ENCODE results near the gene TNFRSF9. TPM values are rescaled to one million over a fixed set of nuclear protein-coding genes. Genes with fewer than 3 reads are reported as not detected.

Gene TNFRSF9
- polyA plus RNA-seq, 2 of the 4 experiments (the other 2 are of a cell fraction) = 0.75 to 3.2 TPM

GRCh38 chr1:7987528-7987927, 46.9 kb upstream of the TNFRSF9 start:
- POLR2A ChIA-PET = no interaction called here
- no peak for TF ChIP-seq SMC3 (IDR thresholded peaks at IDR 0.05)
- TF ChIP-seq BHLHE40 (IDR thresholded peaks at IDR 0.05; ENCODE audit: low read depth, low read length) = no peak
- no peak for TF ChIP-seq RNF2 (IDR thresholded peaks at IDR 0.05; ENCODE audit: borderline replicate concordance, low read depth)
- TF ChIP-seq NR3C1 (IDR thresholded peaks at IDR 0.05) = no peak
- TF ChIP-seq ZFP36 (IDR thresholded peaks at IDR 0.05; ENCODE audit: borderline replicate concordance, partially characterized antibody) = no peak
- no peak for TF ChIP-seq E2F6 (IDR thresholded peaks at IDR 0.05; ENCODE audit: borderline replicate concordance, low read depth)
- TF ChIP-seq BCL3 (IDR thresholded peaks at IDR 0.05) = no peak
- no peak for TF ChIP-seq ATOH8 (CRISPR knock-in tag; IDR thresholded peaks at IDR 0.05; ENCODE audit: low read depth)
- no peak for TF ChIP-seq USF2 (IDR thresholded peaks at IDR 0.05)
- TF ChIP-seq HEYL (CRISPR knock-in tag; IDR thresholded peaks at IDR 0.05) = no peak
- no peak for TF ChIP-seq SREBF2 (IDR thresholded peaks at IDR 0.05)
- no peak for TF ChIP-seq FOSL2 (IDR thresholded peaks at IDR 0.05)
- no peak for TF ChIP-seq FOSL2 (CRISPR knock-in tag; IDR thresholded peaks at IDR 0.05)
- TF ChIP-seq ZNF302 (CRISPR knock-in tag; IDR thresholded peaks at IDR 0.05) = no peak
- TF ChIP-seq HMGXB4 (CRISPR knock-in tag; IDR thresholded peaks at IDR 0.05; ENCODE audit: borderline replicate concordance) = no peak
- no peak for TF ChIP-seq CBX8 (IDR thresholded peaks at IDR 0.05)
- no peak for TF ChIP-seq KDM5A (IDR thresholded peaks at IDR 0.05)
- no peak for TF ChIP-seq RFX5 (IDR thresholded peaks at IDR 0.05)
- no peak for TF ChIP-seq EHF (CRISPR knock-in tag; IDR thresholded peaks at IDR 0.05)
- no peak for TF ChIP-seq CBX2 (IDR thresholded peaks at IDR 0.05; ENCODE audit: borderline replicate concordance, low read depth)
- no peak for TF ChIP-seq NFE2L2 (conservative IDR thresholded peaks at IDR 0.05; ENCODE audit: low read length)
- CTCF ChIA-PET = interaction anchor here (3.1 to 3.6 kb wide), 2 partner anchors 28 to 327 kb away, joined by 13 to 15 read pairs; no protein-coding TSS in a partner anchor
- Histone ChIP-seq H3K4me1 (peaks cover 9% of the 10 kb centered on the region; the same call in 2 of the 3 replicates), H3K9me3 (no peaks in the 10 kb centered on the region), H3K27ac (no peak overlapping the region; a peak in 1 of 6 replicates), H3K4me3 (no peak overlapping the region), H3K4me2 (no peak overlapping the region)
- WGBS (ENCODE audit: missing lambda C conversion rate) = 89% methylated on average over 7 of the region's 7 CpGs
- DNase-seq (ENCODE audit: low read depth in 1 of 2, low spot score in 1 of 2) (no peak), FAIRE-seq (no peak), ATAC-seq (no peak)

GRCh38 chr1:7985851-7986612, 45.4 kb upstream of the TNFRSF9 start:
- no peak overlapping the region for H3K4me2 ChIP-seq
- DNase-seq (ENCODE audit: low read depth in 1 of 2, low spot score in 1 of 2) (no peak), FAIRE-seq (no peak), ATAC-seq (no peak)
- peaks cover 14% of the 10 kb centered on the region; the same call in 2 of the 3 replicates for H3K4me1 ChIP-seq
- TF ChIP-seq HOXA7 (CRISPR knock-in tag; IDR thresholded peaks at IDR 0.05) (no peak), EHF (CRISPR knock-in tag; IDR thresholded peaks at IDR 0.05) (no peak), RAD21 (conservative IDR thresholded peaks at IDR 0.05 in 1 of 2, IDR thresholded peaks at IDR 0.05 in 1 of 2) (no peak), ELK1 (IDR thresholded peaks at IDR 0.05; ENCODE audit: low read depth, low read length) (no peak), HES2 (IDR thresholded peaks at IDR 0.05) (no peak), POLR2AphosphoS2 (conservative IDR thresholded peaks at IDR 0.05; ENCODE audit: low read length) (no peak), HOXB5 (CRISPR knock-in tag; IDR thresholded peaks at IDR 0.05) (no peak)
- no peaks in the 10 kb centered on the region for H3K9me3 ChIP-seq
- no peak overlapping the region; a peak in 1 of 6 replicates for H3K27ac ChIP-seq
- H3K4me3 ChIP-seq = no peak overlapping the region
- ChIA-PET CTCF (interaction anchor here (1.0 to 8.4 kb wide), 3 partner anchors 11 to 329 kb away, joined by 3 to 86 read pairs (median 24); no protein-coding TSS in a partner anchor), POLR2A (no interaction called here)
- WGBS (ENCODE audit: missing lambda C conversion rate) = 88% methylated on average over 10 of the region's 15 CpGs

Measured in A549 (cell line).